HG02938 (cell line): ENCODE data around the gene APOBEC4.

Experiments
- ATAC-seq: cut with Tn5 transposase; IDR thresholded peaks from one replicate; pipeline ENCODE4 v1.9.1; 2021; ENCODE audit warnings: mild to moderate bottlenecking, moderate library complexity; ENCODE audit not compliant: unreplicated experiment

The APOBEC4 gene

GRCh38 chr1:183675883-183676585 lies 22.9 kb upstream of the APOBEC4 start:
- no peak for ATAC-seq

- no peak for ATAC-seq
Measured at GRCh38 chr1:183675381-183675780, 22.3 kb upstream of the APOBEC4 start.

- no peak for ATAC-seq
Measured at GRCh38 chr1:183674886-183675285, 21.8 kb upstream of the APOBEC4 start.

- ATAC-seq = no peak
Measured at GRCh38 chr1:183674339-183674738, 21.2 kb upstream of the APOBEC4 start.

- ATAC-seq = no peak
Measured at GRCh38 chr1:183673605-183674323, 20.6 kb upstream of the APOBEC4 start.

- ATAC-seq = no peak
Measured at GRCh38 chr1:183670169-183670568, 17.1 kb upstream of the APOBEC4 start.

GRCh38 chr1:183656355-183656754 lies 3.2 kb upstream of the APOBEC4 start:
- no peak for ATAC-seq

GRCh38 chr1:183655562-183656075 lies 2.5 kb upstream of the APOBEC4 start:
- ATAC-seq = no peak

- ATAC-seq = no peak
Measured at GRCh38 chr1:183654706-183655105, 1.6 kb upstream of the APOBEC4 start.

GRCh38 chr1:183653876-183654451 lies 848 bp upstream of the APOBEC4 start:
- ATAC-seq = no peak

GRCh38 chr1:183653462-183653794 lies 312 bp upstream of the APOBEC4 start:
- ATAC-seq = no peak

- peak; percentile 49 for ATAC-seq
Measured at GRCh38 chr1:183652107-183652506, 1.0 kb downstream of the APOBEC4 start.

GRCh38 chr1:183651612-183652011 lies 1.5 kb downstream of the APOBEC4 start:
- no peak for ATAC-seq

- no peak for ATAC-seq
Measured at GRCh38 chr1:183648042-183648441, 5.1 kb downstream of the APOBEC4 start.

GRCh38 chr1:183646776-183647175 lies 6.3 kb downstream of the APOBEC4 start:
- ATAC-seq = no peak

- no peak for ATAC-seq
Measured at GRCh38 chr1:183645531-183645930, 7.6 kb downstream of the APOBEC4 start.

- no peak for ATAC-seq
Measured at GRCh38 chr1:183642166-183642565, 10.9 kb downstream of the APOBEC4 start.

- ATAC-seq = no peak
Measured at GRCh38 chr1:183640193-183640592, 12.9 kb downstream of the APOBEC4 start.

GRCh38 chr1:183638649-183639387 lies 14.3 kb downstream of the APOBEC4 start:
- ATAC-seq = no peak

- no peak for ATAC-seq
Measured at GRCh38 chr1:183636783-183637182, 16.3 kb downstream of the APOBEC4 start.

GRCh38 chr1:183636334-183636682 lies 16.8 kb downstream of the APOBEC4 start:
- ATAC-seq = peak; percentile 4
